ENCODE results near the gene MPEG1. TPM values are rescaled to one million over a fixed set of nuclear protein-coding genes. Genes with fewer than 3 reads are reported as not detected.

The MPEG1 gene
- polyA plus RNA-seq, 1 donor, result 40.7 TPM

DNA sequence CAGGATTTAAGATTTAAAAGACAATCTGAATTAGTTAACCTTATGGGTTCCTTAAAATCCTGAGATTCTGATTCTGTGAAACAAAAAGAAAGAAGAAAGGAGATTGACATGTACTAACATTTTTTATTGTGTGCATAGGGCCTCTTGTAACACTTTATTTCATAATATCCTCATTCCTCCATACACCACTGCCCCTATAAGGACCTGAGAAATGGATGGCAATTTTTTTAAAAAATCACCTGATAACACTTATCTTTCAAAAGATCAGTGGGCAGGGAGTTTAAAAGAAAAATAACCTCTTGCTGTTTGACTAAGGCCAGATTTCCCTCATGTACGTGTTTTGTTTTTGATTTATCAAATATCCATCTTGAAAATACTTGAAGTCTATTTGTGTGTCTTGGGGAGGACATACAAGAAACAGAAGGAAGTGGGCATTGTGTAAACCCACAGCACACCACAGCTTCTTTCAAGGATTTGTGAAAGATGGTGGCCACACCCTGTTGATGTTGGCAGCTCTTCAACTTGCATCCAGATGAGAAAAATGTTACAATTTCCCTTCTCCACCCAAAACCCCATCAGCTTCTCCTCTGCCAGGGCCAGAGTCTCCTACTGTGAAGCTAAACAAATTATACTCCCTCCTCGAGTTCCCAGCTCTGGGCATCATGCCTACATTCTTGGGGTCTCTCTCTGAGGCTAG is 35.0 kb upstream of the MPEG1 start:
- H3K4me1 ChIP-seq (ENCODE audit: control insufficient read depth, insufficient read depth, low read length), result no peaks in the 10 kb centered on the region
- H3K4me3 ChIP-seq (ENCODE audit: low read length), result no peak overlapping the region
- WGBS (ENCODE audit: insufficient coverage, low lambda C conversion rate), result no CpG with 5 or more reads among the region's 2 CpGs
- H3K36me3 ChIP-seq (ENCODE audit: control insufficient read depth, insufficient read depth, low read length), result no peaks in the 10 kb centered on the region
- H3K27ac ChIP-seq (ENCODE audit: low read length), result no peak overlapping the region
- no peak for DNase-seq
- H3K27me3 ChIP-seq (ENCODE audit: control insufficient read depth, insufficient read depth, low read length), result no peaks in the 10 kb centered on the region
- no peaks in the 10 kb centered on the region for H3K9me3 ChIP-seq (ENCODE audit: control insufficient read depth, low read depth, low read length)

DNA sequence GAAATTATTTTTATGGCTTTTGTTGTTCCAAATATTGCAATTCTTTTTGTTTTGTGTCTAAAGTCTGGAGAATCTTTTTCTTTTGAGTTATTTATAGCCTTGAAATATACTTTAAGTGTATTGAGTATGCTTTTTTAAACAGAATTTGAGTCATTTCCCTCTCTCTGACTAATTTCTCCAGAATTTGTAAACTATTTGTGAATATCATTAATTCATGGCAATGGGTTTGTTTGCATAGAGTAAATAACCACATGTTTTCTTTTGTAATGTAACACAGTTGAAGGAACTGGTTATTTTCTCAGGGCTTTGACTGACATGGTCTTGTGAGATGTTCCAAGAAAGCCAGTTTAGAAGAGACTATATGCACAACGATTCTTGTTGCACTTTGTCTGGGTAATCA is 30.9 kb upstream of the MPEG1 start:
- no peaks in the 10 kb centered on the region for H3K27me3 ChIP-seq (ENCODE audit: control insufficient read depth, insufficient read depth, low read length)
- H3K4me3 ChIP-seq (ENCODE audit: low read length), result no peak overlapping the region
- peaks cover 5% of the 10 kb centered on the region for H3K9me3 ChIP-seq (ENCODE audit: control insufficient read depth, low read depth, low read length)
- no peak for DNase-seq
- WGBS (ENCODE audit: insufficient coverage, low lambda C conversion rate), result no CpG with 5 or more reads among the region's 1 CpG
- H3K27ac ChIP-seq (ENCODE audit: low read length), result no peak overlapping the region
- no peaks in the 10 kb centered on the region for H3K36me3 ChIP-seq (ENCODE audit: control insufficient read depth, insufficient read depth, low read length)
- no peaks in the 10 kb centered on the region for H3K4me1 ChIP-seq (ENCODE audit: control insufficient read depth, insufficient read depth, low read length)

DNA sequence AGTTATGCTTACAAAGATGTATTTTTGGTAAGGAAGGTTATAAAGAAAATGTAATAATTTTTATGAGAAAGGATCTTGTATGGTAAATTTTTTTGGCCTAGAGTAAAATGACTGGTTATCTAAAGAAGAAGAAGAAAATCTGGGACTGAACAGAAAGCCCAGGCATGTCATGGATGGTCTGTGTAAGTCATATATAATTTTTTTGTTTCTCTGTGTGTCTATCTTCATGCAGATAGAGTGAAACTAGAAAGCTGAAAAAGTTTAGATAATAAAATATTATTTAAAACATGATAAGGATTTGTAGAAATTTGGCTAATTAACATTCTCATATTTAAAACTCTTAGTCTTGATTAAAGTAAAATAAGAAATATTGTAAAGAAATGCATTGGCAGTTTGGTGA is 27.6 kb upstream of the MPEG1 start:
- no peaks in the 10 kb centered on the region for H3K36me3 ChIP-seq (ENCODE audit: control insufficient read depth, insufficient read depth, low read length)
- H3K4me1 ChIP-seq (ENCODE audit: control insufficient read depth, insufficient read depth, low read length), result no peaks in the 10 kb centered on the region
- DNase-seq, result no peak
- peaks cover 5% of the 10 kb centered on the region for H3K9me3 ChIP-seq (ENCODE audit: control insufficient read depth, low read depth, low read length)
- no peaks in the 10 kb centered on the region for H3K27me3 ChIP-seq (ENCODE audit: control insufficient read depth, insufficient read depth, low read length)
- H3K4me3 ChIP-seq (ENCODE audit: low read length), result no peak overlapping the region
- H3K27ac ChIP-seq (ENCODE audit: low read length), result no peak overlapping the region

DNA sequence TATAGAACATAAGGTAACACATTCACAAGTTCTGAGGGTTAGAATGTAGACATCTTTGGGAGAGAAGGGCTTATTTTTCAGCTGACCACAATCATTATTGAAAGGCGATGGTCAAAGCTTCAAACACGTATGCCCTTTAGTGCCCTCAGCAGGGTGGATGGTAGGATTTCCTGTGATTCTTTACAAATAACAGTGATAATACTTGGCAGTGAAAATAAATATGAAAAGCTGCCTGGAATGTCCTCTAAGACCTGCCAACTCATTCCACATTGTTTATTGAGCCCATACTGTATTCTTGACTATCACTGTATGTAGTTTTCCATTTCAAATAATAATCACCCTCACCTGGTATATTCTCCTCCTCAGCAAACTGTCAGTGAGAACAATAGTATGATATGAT is 13.7 kb upstream of the MPEG1 start:
- H3K36me3 ChIP-seq (ENCODE audit: control insufficient read depth, insufficient read depth, low read length), result no peaks in the 10 kb centered on the region
- no CpG with 5 or more reads among the region's 2 CpGs for WGBS (ENCODE audit: insufficient coverage, low lambda C conversion rate)
- no peaks in the 10 kb centered on the region for H3K9me3 ChIP-seq (ENCODE audit: control insufficient read depth, low read depth, low read length)
- DNase-seq, result no peak
- no peak overlapping the region for H3K4me3 ChIP-seq (ENCODE audit: low read length)
- H3K27ac ChIP-seq (ENCODE audit: low read length), result no peak overlapping the region
- no peaks in the 10 kb centered on the region for H3K27me3 ChIP-seq (ENCODE audit: control insufficient read depth, insufficient read depth, low read length)
- H3K4me1 ChIP-seq (ENCODE audit: control insufficient read depth, insufficient read depth, low read length), result no peaks in the 10 kb centered on the region

DNA sequence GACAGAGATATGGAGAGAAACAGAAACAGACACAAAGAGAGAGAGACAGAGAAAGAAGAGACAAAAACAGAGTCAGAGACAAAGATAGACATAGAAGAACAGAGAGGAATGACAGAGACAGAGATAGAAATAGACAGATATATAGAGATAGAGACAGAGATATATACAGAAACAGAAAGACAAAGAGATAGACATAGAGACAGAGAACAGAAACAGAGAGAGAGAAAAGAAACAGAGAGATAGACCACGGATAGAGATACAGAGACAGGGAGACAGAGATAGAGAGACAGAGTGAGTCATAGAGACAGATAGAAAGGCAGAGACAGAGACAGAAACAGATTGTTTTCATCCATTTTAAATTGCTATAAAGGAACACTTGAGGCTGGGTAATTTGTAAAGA is 12.3 kb upstream of the MPEG1 start:
- Histone ChIP-seq H3K4me3 (ENCODE audit: low read length) (no peak overlapping the region), H3K27me3 (ENCODE audit: control insufficient read depth, insufficient read depth, low read length) (no peaks in the 10 kb centered on the region), H3K27ac (ENCODE audit: low read length) (no peak overlapping the region), H3K36me3 (ENCODE audit: control insufficient read depth, insufficient read depth, low read length) (no peaks in the 10 kb centered on the region), H3K9me3 (ENCODE audit: control insufficient read depth, low read depth, low read length) (no peaks in the 10 kb centered on the region), H3K4me1 (ENCODE audit: control insufficient read depth, insufficient read depth, low read length) (no peaks in the 10 kb centered on the region)
- 100% methylated on average over 1 of the region's 1 CpG for WGBS (ENCODE audit: insufficient coverage, low lambda C conversion rate)
- no peak for DNase-seq

DNA sequence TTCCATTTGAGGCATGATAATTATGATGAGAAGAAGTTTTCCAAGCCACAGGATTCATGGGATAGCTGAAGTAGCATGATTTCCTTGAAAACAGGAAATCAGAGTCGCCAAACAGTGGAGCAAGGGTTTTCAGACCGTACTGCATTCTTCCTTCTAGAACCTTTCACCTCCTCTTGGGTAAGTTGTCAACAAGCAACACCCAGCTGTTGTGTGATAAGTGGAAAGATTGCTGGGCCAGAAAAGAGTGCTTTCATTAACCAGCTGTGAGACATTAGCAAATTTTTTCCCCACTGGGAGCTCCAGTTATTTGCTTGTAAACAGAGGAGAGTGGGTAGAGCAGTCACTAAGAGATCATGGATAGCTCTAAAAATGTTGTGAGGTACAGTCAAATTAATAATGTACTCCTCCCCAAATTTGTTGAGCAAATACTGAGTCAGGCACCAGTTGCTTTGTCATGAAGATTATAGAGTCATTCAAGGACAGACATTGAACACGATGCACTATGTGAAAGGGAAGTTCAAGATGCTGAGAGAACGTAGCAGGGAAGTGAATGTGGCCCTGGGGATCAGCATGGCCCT is 11.7 kb upstream of the MPEG1 start:
- no peaks in the 10 kb centered on the region for H3K36me3 ChIP-seq (ENCODE audit: control insufficient read depth, insufficient read depth, low read length)
- whole genome bisulfite sequencing (ENCODE audit: insufficient coverage, low lambda C conversion rate), result 40% methylated on average over 1 of the region's 4 CpGs
- no peaks in the 10 kb centered on the region for H3K27me3 ChIP-seq (ENCODE audit: control insufficient read depth, insufficient read depth, low read length)
- H3K27ac ChIP-seq (ENCODE audit: low read length), result peak overlapping the region; percentile 40
- peak in 1 of 2 donors; percentile 24 for DNase-seq
- H3K4me1 ChIP-seq (ENCODE audit: control insufficient read depth, insufficient read depth, low read length), result no peaks in the 10 kb centered on the region
- H3K4me3 ChIP-seq (ENCODE audit: low read length), result no peak overlapping the region
- no peaks in the 10 kb centered on the region for H3K9me3 ChIP-seq (ENCODE audit: control insufficient read depth, low read depth, low read length)

DNA sequence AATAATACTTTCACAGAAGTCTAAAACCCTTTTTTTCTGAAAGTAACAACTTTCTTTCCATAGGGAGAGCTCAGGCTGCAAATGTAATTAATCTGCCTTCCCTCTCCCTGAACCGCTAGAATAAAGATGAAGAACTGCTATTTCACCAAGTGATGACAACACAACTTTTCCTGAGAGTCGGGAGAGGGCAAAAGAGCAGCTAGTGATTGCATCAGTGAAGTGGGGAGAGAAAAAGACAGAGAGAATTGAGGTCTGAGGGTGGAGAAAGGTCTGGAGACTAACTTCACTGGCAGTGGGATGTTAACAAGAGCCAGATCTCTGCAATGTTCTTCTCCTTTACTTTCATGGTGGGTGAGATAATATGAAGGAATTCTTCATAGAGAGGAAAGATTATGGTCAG is 10.9 kb upstream of the MPEG1 start:
- Histone ChIP-seq H3K9me3 (ENCODE audit: control insufficient read depth, low read depth, low read length) (no peaks in the 10 kb centered on the region), H3K4me1 (ENCODE audit: control insufficient read depth, insufficient read depth, low read length) (no peaks in the 10 kb centered on the region), H3K27ac (ENCODE audit: low read length) (peak overlapping the region; percentile 40), H3K27me3 (ENCODE audit: control insufficient read depth, insufficient read depth, low read length) (no peaks in the 10 kb centered on the region), H3K4me3 (ENCODE audit: low read length) (no peak overlapping the region), H3K36me3 (ENCODE audit: control insufficient read depth, insufficient read depth, low read length) (no peaks in the 10 kb centered on the region)
- no peak for DNase-seq
- no CpG with 5 or more reads among the region's 2 CpGs for WGBS (ENCODE audit: insufficient coverage, low lambda C conversion rate)

DNA sequence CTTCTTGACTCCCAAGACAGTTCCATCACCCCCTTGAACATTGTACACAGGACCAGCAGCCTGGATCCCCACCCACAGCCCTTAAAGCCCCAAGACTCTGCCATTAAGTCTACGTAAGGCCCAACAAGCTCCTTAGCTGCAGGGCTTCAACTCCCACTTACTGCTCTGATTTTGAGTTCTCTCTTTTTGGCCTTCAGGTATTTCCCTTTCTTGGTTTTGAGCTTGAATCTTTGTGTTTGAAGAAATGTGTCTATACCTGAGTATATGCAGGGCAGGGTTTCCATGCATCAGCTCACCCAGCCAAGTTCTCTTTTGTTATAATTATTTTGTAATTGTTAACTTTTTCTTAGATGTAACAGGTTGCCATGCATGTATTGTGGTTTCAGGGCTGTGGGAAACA is 10.4 kb upstream of the MPEG1 start:
- no peaks in the 10 kb centered on the region for H3K27me3 ChIP-seq (ENCODE audit: control insufficient read depth, insufficient read depth, low read length)
- H3K36me3 ChIP-seq (ENCODE audit: control insufficient read depth, insufficient read depth, low read length), result no peaks in the 10 kb centered on the region
- no peak overlapping the region for H3K27ac ChIP-seq (ENCODE audit: low read length)
- no peaks in the 10 kb centered on the region for H3K4me1 ChIP-seq (ENCODE audit: control insufficient read depth, insufficient read depth, low read length)
- H3K9me3 ChIP-seq (ENCODE audit: control insufficient read depth, low read depth, low read length), result no peaks in the 10 kb centered on the region
- H3K4me3 ChIP-seq (ENCODE audit: low read length), result no peak overlapping the region
- WGBS (ENCODE audit: insufficient coverage, low lambda C conversion rate), result no CpG with 5 or more reads among the region's 1 CpG
- DNase-seq, result no peak

DNA sequence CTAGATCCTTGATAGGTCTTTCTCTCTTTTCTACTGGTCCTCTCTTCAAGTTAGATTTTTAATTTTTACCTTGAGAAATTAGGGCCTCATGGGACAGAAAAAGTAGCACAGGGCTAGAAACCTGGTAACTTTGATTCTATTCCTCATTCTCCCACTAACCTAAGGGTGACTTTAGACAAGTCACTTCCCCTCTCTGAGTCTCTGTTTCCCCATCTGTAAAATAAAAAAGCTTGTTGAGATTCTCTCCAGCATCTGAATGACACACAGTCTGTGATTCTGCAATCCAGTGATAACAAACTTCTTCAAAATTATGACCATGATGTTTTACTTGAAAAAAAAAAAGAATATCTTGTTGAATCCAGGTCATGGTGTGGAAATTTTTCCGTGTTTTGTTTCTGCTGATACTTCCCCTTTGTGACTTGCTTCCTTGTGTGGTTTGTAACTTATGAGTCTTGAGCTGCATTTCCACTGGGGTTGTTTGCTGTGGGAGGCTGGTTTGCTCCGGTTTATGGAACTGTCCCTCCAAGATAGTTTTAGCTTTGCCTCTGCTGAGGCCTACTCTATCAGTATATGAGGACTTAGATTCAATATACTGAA is 9.8 kb upstream of the MPEG1 start:
- WGBS (ENCODE audit: insufficient coverage, low lambda C conversion rate), result 60% methylated on average over 1 of the region's 2 CpGs
- Histone ChIP-seq H3K27ac (ENCODE audit: low read length) (no peak overlapping the region), H3K27me3 (ENCODE audit: control insufficient read depth, insufficient read depth, low read length) (no peaks in the 10 kb centered on the region), H3K4me1 (ENCODE audit: control insufficient read depth, insufficient read depth, low read length) (no peaks in the 10 kb centered on the region), H3K4me3 (ENCODE audit: low read length) (no peak overlapping the region), H3K9me3 (ENCODE audit: control insufficient read depth, low read depth, low read length) (no peaks in the 10 kb centered on the region), H3K36me3 (ENCODE audit: control insufficient read depth, insufficient read depth, low read length) (no peaks in the 10 kb centered on the region)
- DNase-seq, result no peak

DNA sequence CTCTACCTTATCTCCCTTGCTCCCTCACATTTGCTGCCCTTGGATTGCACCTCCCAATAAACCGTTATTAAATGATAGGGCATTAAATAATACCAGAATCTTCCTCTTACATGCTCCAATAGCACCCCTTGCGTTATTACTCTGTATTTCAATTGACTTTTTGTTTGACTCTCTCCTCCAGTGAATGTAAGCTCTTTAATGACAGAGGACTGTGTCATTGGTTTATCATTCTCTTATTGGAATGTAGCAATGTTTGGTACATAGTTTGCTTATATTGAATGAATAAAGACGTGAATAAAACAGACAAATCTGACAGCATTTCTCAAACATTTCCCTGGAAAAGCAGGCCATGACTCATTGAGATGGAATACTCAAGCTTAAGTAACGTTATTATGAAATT is 8.7 kb upstream of the MPEG1 start:
- no peaks in the 10 kb centered on the region for H3K36me3 ChIP-seq (ENCODE audit: control insufficient read depth, insufficient read depth, low read length)
- 82% methylated on average over 3 of the region's 4 CpGs for WGBS (ENCODE audit: insufficient coverage, low lambda C conversion rate)

DNA sequence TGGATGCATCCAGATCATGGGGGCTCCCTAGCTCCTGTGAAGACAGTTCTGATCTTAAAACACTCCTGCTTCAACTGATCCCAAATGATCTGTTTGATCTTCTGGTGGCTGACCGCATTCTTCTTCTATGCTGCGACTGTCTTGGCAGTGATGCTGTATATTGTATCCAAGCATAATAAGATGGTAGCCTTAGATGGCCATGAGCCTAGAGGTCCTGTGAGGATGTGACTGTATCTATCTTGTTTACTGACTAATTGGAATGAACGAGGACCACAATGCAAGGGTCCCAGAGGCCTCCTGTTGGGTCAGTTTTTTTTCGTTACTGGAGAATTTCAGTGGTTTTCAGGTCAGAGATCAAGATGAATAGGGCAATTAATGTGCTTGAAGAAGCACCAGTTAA is 7.1 kb upstream of the MPEG1 start:
- Histone ChIP-seq H3K27me3 (ENCODE audit: control insufficient read depth, insufficient read depth, low read length) (no peaks in the 10 kb centered on the region), H3K36me3 (ENCODE audit: control insufficient read depth, insufficient read depth, low read length) (no peaks in the 10 kb centered on the region), H3K4me1 (ENCODE audit: control insufficient read depth, insufficient read depth, low read length) (no peaks in the 10 kb centered on the region), H3K9me3 (ENCODE audit: control insufficient read depth, low read depth, low read length) (no peaks in the 10 kb centered on the region), H3K4me3 (ENCODE audit: low read length) (no peak overlapping the region), H3K27ac (ENCODE audit: low read length) (no peak overlapping the region)
- no peak for DNase-seq
- WGBS (ENCODE audit: insufficient coverage, low lambda C conversion rate), result no CpG with 5 or more reads among the region's 4 CpGs

More for the DNA sequence above, 8.7 kb upstream of the MPEG1 start:
- Histone ChIP-seq H3K27me3 (ENCODE audit: control insufficient read depth, insufficient read depth, low read length) (no peaks in the 10 kb centered on the region), H3K9me3 (ENCODE audit: control insufficient read depth, low read depth, low read length) (no peaks in the 10 kb centered on the region), H3K4me3 (ENCODE audit: low read length) (no peak overlapping the region), H3K4me1 (ENCODE audit: control insufficient read depth, insufficient read depth, low read length) (no peaks in the 10 kb centered on the region), H3K27ac (ENCODE audit: low read length) (no peak overlapping the region)
- DNase-seq, result no peak
